Activated T-helper 1 cell treated with anti-CD3 and anti-CD28 coated beads, Interleukin-12 subunit alpha, Interleukin-12 subunit beta, Interleukin-2, Interleukin-4 antibody, amounts not matched to agents 30 ng/mL and 10 ng/mL and 1 ng/mL, durations not matched to agents 14 hours and 24 hours and 36 hours (primary cell): ENCODE results near the gene BRAF. TPM values are rescaled to one million over a fixed set of nuclear protein-coding genes. Genes with fewer than 3 reads are reported as not detected.
"Not testable (repeated sequence)": the region's sequence is repeated elsewhere in the genome, so short reads cannot be mapped to it uniquely, and the experiment has no call there.

ENCODE experiments used
- DNase-seq: peaks from one replicate; pipeline ENCODE4 v3.0.0; 2021; ENCODE audit warnings: low spot score
- H3K27ac Mint-ChIP-seq: one replicate; pipeline ENCODE4 v1.8.0; 2021; ENCODE audit warnings: mild to moderate bottlenecking, mixed read lengths
- H3K27me3 Mint-ChIP-seq: one replicate; pipeline ENCODE4 v1.8.0; 2022; ENCODE audit warnings: mild to moderate bottlenecking, moderate library complexity, mixed read lengths; ENCODE audit not compliant: insufficient read depth
- H3K36me3 Mint-ChIP-seq: one replicate; pipeline ENCODE4 v1.8.0; 2021; ENCODE audit warnings: low read depth, mixed read lengths
- H3K4me1 Mint-ChIP-seq: one replicate; pipeline ENCODE4 v1.8.0; 2021; ENCODE audit warnings: low read depth, mixed read lengths
- H3K4me3 Mint-ChIP-seq: one replicate; pipeline ENCODE4 v1.8.0; 2021; ENCODE audit warnings: mild to moderate bottlenecking, moderate library complexity, mixed read lengths
- H3K9me3 Mint-ChIP-seq: one replicate; pipeline ENCODE4 v1.8.0; 2021; ENCODE audit warnings: mixed read lengths
- intact Hi-C: fragments of 100-400 bp; cut with micrococcal nuclease; formaldehyde crosslinking; loops from one replicate; pipeline ENCODE4 v1.15.1; 2024
- total RNA-seq: library from RNA; stranded (reverse); gene quantifications from 2 replicates; pipeline ENCODE4 v1.2.3, GENCODE V29; 2022

The BRAF gene
- total RNA-seq, 1 donor from 2014 or later: 23.1 TPM

GRCh38 chr7:140685407-140686087 lies 239.2 kb downstream of the BRAF start:
- Mint-ChIP-seq H3K4me1 (no peaks in the 10 kb centered on the region), H3K36me3 (peaks cover 11% of the 10 kb centered on the region), H3K27me3 (no peaks in the 10 kb centered on the region), H3K4me3 (no peak overlapping the region), H3K27ac (no peak overlapping the region), H3K9me3 (no peaks in the 10 kb centered on the region)
- no peak for DNase-seq
- intact Hi-C loops: no loop called here

- no peaks in the 10 kb centered on the region for H3K9me3 Mint-ChIP-seq
- DNase-seq: no peak
- no peaks in the 10 kb centered on the region for H3K27me3 Mint-ChIP-seq
- intact Hi-C loops: no loop called here
- no peaks in the 10 kb centered on the region for H3K4me1 Mint-ChIP-seq
- peaks cover 11% of the 10 kb centered on the region for H3K36me3 Mint-ChIP-seq
- no peak overlapping the region for H3K4me3 Mint-ChIP-seq
- H3K27ac Mint-ChIP-seq: no peak overlapping the region
Observed at GRCh38 chr7:140684066-140684950, 240.4 kb downstream of the BRAF start.

DNA sequence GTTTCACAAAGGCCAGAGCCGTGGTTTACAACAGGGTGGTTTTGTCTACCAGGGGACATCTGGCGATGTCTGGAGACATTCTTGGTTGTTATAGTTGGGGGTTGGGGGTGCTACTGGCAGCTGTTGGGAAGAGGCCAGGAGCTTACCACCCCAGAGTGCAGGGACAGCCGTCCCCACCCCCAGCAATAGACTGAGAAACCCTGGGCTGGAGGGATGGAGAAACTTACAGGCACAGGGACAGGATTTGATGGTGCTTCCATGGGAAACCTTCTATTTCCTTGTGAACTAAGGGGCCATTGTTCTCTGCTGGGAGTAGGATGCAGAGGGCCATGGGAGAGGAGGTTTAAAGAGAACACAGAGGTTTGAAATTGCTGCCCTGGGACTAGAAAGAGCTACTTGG lies 241.1 kb downstream of the BRAF start:
- H3K4me3 Mint-ChIP-seq: no peak overlapping the region
- H3K9me3 Mint-ChIP-seq: no peaks in the 10 kb centered on the region
- peaks cover 13% of the 10 kb centered on the region for H3K36me3 Mint-ChIP-seq
- H3K27me3 Mint-ChIP-seq: no peaks in the 10 kb centered on the region
- DNase-seq: no peak
- H3K27ac Mint-ChIP-seq: no peak overlapping the region
- no peaks in the 10 kb centered on the region for H3K4me1 Mint-ChIP-seq
- intact Hi-C loops: no loop called here

DNA sequence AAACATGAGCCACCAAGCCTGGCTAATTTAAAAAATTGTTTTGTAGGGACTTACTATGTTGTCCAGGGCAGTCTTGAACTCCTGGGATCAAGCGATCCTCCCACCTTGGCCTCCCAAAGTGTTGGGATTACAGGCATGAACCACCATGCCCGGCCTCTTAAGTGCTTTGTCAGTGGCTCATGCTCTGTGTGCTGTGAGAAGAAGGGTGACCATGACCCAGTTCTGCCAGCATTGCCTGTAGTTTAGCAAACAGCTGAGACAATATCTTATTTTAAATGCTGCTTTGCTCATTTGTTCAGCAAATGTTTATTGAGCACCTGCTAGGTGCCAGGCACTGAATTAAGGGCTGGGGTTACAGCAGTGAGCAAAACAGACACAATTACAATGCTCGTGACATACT lies 243.0 kb downstream of the BRAF start:
- DNase-seq: no peak
- Mint-ChIP-seq H3K4me1 (no peaks in the 10 kb centered on the region), H3K27me3 (no peaks in the 10 kb centered on the region), H3K4me3 (no peak overlapping the region), H3K27ac (no peak overlapping the region), H3K36me3 (peaks cover 24% of the 10 kb centered on the region), H3K9me3 (no peaks in the 10 kb centered on the region)
- intact Hi-C loops: no loop called here

- H3K4me3 Mint-ChIP-seq: no peak overlapping the region
- H3K4me1 Mint-ChIP-seq: no peaks in the 10 kb centered on the region
- H3K9me3 Mint-ChIP-seq: no peaks in the 10 kb centered on the region
- no peak for DNase-seq
- H3K27me3 Mint-ChIP-seq: no peaks in the 10 kb centered on the region
- H3K27ac Mint-ChIP-seq: no peak overlapping the region
- intact Hi-C loops: no loop called here
- peaks cover 24% of the 10 kb centered on the region for H3K36me3 Mint-ChIP-seq
Observed at GRCh38 chr7:140680886-140681285, 243.8 kb downstream of the BRAF start.

DNA sequence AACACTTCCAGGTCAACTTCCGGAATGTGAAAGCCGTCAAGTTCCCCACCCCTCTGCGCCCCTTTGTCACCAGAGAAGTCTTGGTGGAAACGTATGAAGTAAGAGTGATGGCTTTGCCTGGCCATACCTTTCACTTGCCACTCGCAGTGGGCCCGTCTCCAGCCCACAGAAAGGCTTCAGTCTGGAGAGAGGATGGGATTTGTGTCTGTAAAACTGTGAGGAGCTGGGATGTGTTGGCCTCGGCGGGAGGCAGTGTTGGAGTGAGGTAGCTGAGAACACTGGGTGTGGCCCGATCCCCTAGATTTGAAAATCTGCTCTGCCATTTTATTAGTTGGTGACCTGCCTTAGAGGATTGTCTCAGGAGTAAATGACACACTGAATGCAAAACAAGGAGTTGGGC lies 245.5 kb downstream of the BRAF start:
- H3K36me3 Mint-ChIP-seq: peaks cover 23% of the 10 kb centered on the region
- H3K4me3 Mint-ChIP-seq: no peak overlapping the region
- H3K27ac Mint-ChIP-seq: no peak overlapping the region
- intact Hi-C loops: no loop called here
- peaks cover 14% of the 10 kb centered on the region for H3K4me1 Mint-ChIP-seq
- H3K27me3 Mint-ChIP-seq: no peaks in the 10 kb centered on the region
- no peaks in the 10 kb centered on the region for H3K9me3 Mint-ChIP-seq
- DNase-seq: no peak

DNA sequence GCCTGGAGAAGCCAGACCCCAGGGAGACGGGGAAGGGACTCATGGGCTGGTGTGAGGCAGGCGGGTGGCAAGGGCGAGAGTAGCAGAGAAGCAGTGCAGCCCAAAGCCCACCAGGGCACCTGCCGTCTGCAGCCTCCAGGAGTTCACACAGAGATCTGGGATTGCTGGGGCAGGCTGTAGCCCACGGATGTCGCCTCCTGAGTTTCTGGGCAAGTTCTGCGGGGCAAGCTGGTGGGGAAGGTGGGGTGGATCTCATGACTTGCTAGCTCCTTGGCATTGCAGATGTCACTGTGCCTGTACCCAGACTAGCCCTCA lies 246.0 kb downstream of the BRAF start:
- Mint-ChIP-seq H3K4me3 (no peak overlapping the region), H3K9me3 (no peaks in the 10 kb centered on the region), H3K4me1 (peaks cover 18% of the 10 kb centered on the region), H3K36me3 (peaks cover 22% of the 10 kb centered on the region), H3K27me3 (no peaks in the 10 kb centered on the region), H3K27ac (no peak overlapping the region)
- DNase-seq: no peak
- intact Hi-C loops: no loop called here

DNA sequence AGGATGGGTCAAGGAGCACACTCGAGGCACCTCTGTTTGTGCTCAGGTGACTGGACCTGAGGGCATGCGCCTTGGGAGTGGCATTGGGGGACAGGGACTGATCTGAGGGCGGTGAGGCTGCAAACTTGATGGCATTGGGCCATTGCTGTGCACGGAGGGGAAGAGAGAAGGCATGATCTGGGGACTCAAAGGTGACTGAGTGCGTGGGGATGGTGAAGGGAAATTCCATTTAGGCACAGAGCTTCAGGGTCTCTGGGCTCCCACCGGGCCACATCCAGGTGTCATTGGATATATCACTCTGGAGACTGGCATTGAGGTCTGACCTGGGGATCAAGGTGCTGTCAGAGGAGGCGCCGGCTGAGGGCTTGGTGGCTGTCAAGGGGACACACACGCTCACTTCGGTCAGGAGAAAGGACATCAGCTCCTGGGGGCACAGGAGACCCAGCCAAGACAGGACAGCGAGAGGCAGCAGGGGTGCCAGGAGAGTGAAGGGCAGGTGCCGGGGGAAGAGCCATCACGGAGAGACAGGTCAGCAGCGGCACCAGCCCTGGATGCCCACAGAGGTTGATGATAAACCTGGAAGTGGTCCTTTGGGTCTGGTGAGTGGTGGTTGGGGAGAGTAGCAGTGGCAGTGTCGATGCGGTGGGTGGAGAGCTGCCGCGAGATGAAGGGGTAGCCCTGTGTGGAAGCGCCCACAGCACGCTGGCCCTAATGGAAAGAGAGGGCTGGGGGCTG lies 246.5 kb downstream of the BRAF start:
- intact Hi-C loops: no loop called here
- no peak overlapping the region for H3K4me3 Mint-ChIP-seq
- no peak overlapping the region for H3K27ac Mint-ChIP-seq
- H3K36me3 Mint-ChIP-seq: peaks cover 22% of the 10 kb centered on the region
- peaks cover 22% of the 10 kb centered on the region for H3K4me1 Mint-ChIP-seq
- no peak for DNase-seq
- no peaks in the 10 kb centered on the region for H3K9me3 Mint-ChIP-seq
- no peaks in the 10 kb centered on the region for H3K27me3 Mint-ChIP-seq

GRCh38 chr7:140677496-140677895 lies 247.2 kb downstream of the BRAF start:
- no peaks in the 10 kb centered on the region for H3K9me3 Mint-ChIP-seq
- DNase-seq: no peak
- no peak overlapping the region for H3K27ac Mint-ChIP-seq
- H3K36me3 Mint-ChIP-seq: peaks cover 20% of the 10 kb centered on the region
- no peaks in the 10 kb centered on the region for H3K27me3 Mint-ChIP-seq
- no peak overlapping the region for H3K4me3 Mint-ChIP-seq
- peaks cover 22% of the 10 kb centered on the region for H3K4me1 Mint-ChIP-seq
- intact Hi-C loops: no loop called here

DNA sequence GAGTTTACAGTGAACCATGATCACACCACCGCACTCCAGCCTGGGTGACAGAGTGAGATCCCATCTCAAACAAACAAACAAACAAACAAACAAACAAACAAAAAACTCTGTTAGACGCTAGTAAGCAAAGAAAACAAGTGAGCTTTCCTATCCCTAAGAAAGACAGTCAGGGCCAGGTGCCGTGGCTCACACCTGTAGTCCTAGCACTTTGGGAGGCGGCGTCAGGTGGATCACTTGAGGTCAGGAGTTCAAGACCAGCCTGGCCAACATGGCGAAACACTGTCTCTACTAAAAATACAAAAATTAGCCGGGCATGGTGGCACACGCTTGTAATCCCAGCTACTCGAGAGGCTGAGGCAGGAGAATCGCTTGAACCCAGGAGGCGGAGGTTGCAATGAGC lies 247.8 kb downstream of the BRAF start:
- H3K9me3 Mint-ChIP-seq, DNase-seq, intact Hi-C loops, H3K27ac Mint-ChIP-seq, H3K4me3 Mint-ChIP-seq, H3K27me3 Mint-ChIP-seq: not testable (repeated sequence)
- peaks cover 20% of the 10 kb centered on the region for H3K36me3 Mint-ChIP-seq
- H3K4me1 Mint-ChIP-seq: peaks cover 27% of the 10 kb centered on the region

DNA sequence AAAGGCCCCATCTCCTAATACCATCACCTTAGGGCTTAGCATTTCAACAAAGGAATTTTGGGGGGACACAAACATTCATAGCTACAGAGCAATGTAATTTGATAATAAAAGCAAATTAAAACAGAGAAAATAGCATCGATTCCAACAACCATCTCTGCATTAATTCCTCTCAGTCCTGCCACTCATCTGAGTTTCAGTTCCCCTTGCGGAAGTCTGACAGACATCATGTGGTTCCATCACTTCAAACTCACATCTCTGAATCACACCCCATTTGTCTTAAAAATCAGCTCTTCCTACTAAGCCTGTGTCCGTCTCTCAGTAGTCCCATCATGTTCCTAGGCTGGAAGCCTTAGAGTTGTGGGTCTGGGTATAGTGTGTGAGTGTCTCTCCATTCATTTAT lies 248.4 kb downstream of the BRAF start:
- intact Hi-C loops: no loop called here
- H3K4me3 Mint-ChIP-seq: no peak overlapping the region
- no peak for DNase-seq
- no peaks in the 10 kb centered on the region for H3K27me3 Mint-ChIP-seq
- no peak overlapping the region for H3K27ac Mint-ChIP-seq
- H3K4me1 Mint-ChIP-seq: peaks cover 27% of the 10 kb centered on the region
- H3K36me3 Mint-ChIP-seq: peaks cover 20% of the 10 kb centered on the region
- no peaks in the 10 kb centered on the region for H3K9me3 Mint-ChIP-seq

DNA sequence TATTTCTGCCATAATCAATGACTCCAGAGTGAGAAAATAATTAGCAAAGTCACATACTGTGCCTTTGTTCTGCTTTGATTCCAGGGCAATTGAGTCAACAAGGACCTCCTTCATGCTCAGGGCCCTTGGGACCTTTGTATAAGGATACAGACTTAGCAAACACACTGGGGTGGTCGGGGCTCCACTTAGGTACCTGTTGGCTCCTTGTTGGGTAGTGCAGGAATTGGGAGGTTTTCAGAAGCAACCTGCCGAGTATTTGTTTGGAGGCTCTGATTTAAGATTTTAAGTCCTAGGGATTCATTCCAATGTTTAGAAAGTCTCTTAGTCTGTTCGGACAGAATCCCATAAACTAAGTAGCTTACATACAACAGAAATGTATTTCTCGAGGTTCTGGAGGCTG lies 249.0 kb downstream of the BRAF start:
- H3K36me3 Mint-ChIP-seq: peaks cover 16% of the 10 kb centered on the region
- H3K9me3 Mint-ChIP-seq: no peaks in the 10 kb centered on the region
- DNase-seq: no peak
- no peak overlapping the region for H3K27ac Mint-ChIP-seq
- no peaks in the 10 kb centered on the region for H3K27me3 Mint-ChIP-seq
- intact Hi-C loops: no loop called here
- H3K4me1 Mint-ChIP-seq: peaks cover 27% of the 10 kb centered on the region
- H3K4me3 Mint-ChIP-seq: no peak overlapping the region
